Heart right ventricle (tissue), 16 donors: Measurements from ENCODE around the gene FANCC. TPM values are rescaled to one million over a fixed set of nuclear protein-coding genes. Genes with fewer than 3 reads are reported as not detected.

ENCODE experiments used
- ATAC-seq, 8 donors: fragments of 200-7000 bp; cut with Tn5 transposase; one replicate each; pipeline ENCODE4 v1.9.1; 2020; ENCODE audit warnings: mild to moderate bottlenecking in 8 of 8, moderate library complexity in 8 of 8, moderate number of reproducible peaks in 1 of 8
- DNase-seq, 2 donors: peaks; one replicate each; pipeline ENCODE4 v3.0.0-alpha.2; 2020
- H3K27ac ChIP-seq, 10 donors: fragments of 200-600 bp; sonication (generic) in 2 of 10; one replicate each; pipeline versions ENCODE4 v1.5.0 to v1.8.0; 2020 to 2022; ENCODE audit warnings: mild to moderate bottlenecking in 3 of 10
- H3K27me3 ChIP-seq, 7 donors: fragments of 200-600 bp; one replicate each; pipeline ENCODE4 v1.8.0; 2021 to 2022; ENCODE audit warnings: mild to moderate bottlenecking in 2 of 7
- H3K36me3 ChIP-seq, 9 donors: fragments of 200-600 bp; sonication (generic) in 1 of 9; one replicate each; pipeline versions ENCODE4 v1.5.0 to v1.8.0; 2020 to 2022; ENCODE audit warnings: mild to moderate bottlenecking in 2 of 9
- H3K4me1 ChIP-seq, 9 donors: fragments of 200-600 bp; sonication (generic) in 1 of 9; one replicate each; pipeline versions ENCODE4 v1.5.0 to v1.8.0; 2020 to 2022; ENCODE audit warnings: mild to moderate bottlenecking in 4 of 9
- H3K4me3 ChIP-seq, 10 donors: fragments of 200-600 bp; sonication (generic) in 2 of 10; one replicate each; pipeline versions ENCODE4 v1.5.0 to v1.8.0; 2020 to 2022; ENCODE audit warnings: mild to moderate bottlenecking in 7 of 10, moderate library complexity in 2 of 10
- H3K9me3 ChIP-seq, 11 donors: fragments of 200-600 bp in 10 of 11; sonication (generic) in 2 of 11; one replicate each; pipeline versions ENCODE4 v1.5.0 to v1.8.0; 2013 to 2022; ENCODE audit warnings: mild to moderate bottlenecking in 2 of 11, control low read depth in 1 of 11, moderate library complexity in 1 of 11
- WGBS, 2 donors: extraction: QIAGEN DNeasy Blood & Tissue Kit; methylation state at CpG; one replicate each; pipeline ENCODE4 v1.1.7; 2013; ENCODE audit warnings: inconsistent platforms in 1 of 2; 5-methylcytosine and 5-hydroxymethylcytosine counted together
- intact Hi-C, 10 donors: fragments of 100-400 bp; cut with DNase I; formaldehyde crosslinking; loops; one replicate each; pipeline versions ENCODE4 v1.11.1 to v1.14.2; 2022
- polyA plus RNA-seq, 2 donors: library from polyadenylated mRNA; stranded (reverse); fragments of 200-250 nt; gene quantifications; one replicate each; pipeline ENCODE4 v1.2.3, GENCODE V29; 2013
- total RNA-seq, 10 donors: library from RNA; stranded (reverse); fragmentation: NEBNext Ultra II Directional in 3 of 10; extraction: Animal tissue kit (Norgen Biotek cat#: 25700) in 3 of 10; gene quantifications; one replicate each; pipeline versions ENCODE4 v1.2.1 to v1.2.4, GENCODE V29; 2021 to 2023
- TF ChIP-seq, protein P1 (sequence below), 9 donors: fragments of 200-600 bp; sonication (generic) in 2 of 9; IDR thresholded peaks; one replicate each; pipeline versions ENCODE4 v1.5.0 to v1.8.0; 2021 to 2022; ENCODE audit warnings: antibody characterized with exemption in 9 of 9, mild to moderate bottlenecking in 5 of 9, moderate library complexity in 1 of 9
- donor health status: Arrhythmogenic right ventricular cardiomyopathy.
- donor health status: ischemic (EF 13 %, LVEDD 7.1; RV severe dilation, severe dysfunction).
- donor health status: healthy with polysubstance abuse.
- donor health status: DM: no; HTN: yes; CAD: no.
- donor health status: DM: no; HTN: no; CAD: no.
- donor health status: ischemic (EF 25% LVEDD 6.9; RV normal size, moderate dysfunction).
- donor health status: ischemic (EF 25% LVEDD 5.7; RV mildly dilated, moderate dysfunction).
- donor health status: healthy.
- donor health status: DM: yes; HTN: yes; CAD: no.
- donor health status: Ischemic cardiomyopathy.
- donor health status: ischemic (EF 35%, LVEDD 5.7; RV mildly dilated, moderate dysfunction).
- donor health status: nonischemic (EF 11% LVEDD 7.7; RV severe dilation, severe dysfunction).
- donor health status: DM: yes; HTN: yes; CAD: no.
- donor health status: PGD.
- donor health status: ischemic (EF 29% LVEDD 5.4; RV normal size, mild dysfunction).
- donor health status: nonischemic (EF 23%, LVEDD 6.1; RV moderate dilation, normal function).

FANCC gene
- total and polyA plus RNA-seq, 12 donors, result 2.9 to 6.8 (median 4.3) TPM

DNA sequence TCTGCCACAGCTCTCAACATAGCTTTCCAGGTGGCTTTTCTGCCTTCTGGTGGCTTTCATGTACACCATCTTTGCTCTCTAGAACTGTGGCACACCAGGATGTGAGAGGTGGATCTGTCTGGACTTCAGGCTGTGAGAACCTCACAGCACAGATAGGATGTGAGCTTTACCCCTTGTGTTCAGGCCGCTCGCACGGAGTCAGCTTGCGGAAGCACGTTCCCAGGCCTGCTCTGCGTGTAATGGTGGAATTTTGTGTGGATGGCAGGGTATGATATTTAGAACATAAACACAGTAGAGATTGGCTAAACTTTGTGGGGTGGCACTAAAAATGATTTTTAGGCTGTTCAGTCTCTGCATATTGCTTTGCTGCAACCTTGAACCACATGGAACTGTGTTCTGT, 250.5 kb downstream of the FANCC start:
- intact Hi-C loops, result loop anchor here in 1 of 10 donors (5.0 kb wide), 1 partner anchor 40 kb away; no protein-coding TSS in a partner anchor
- ATAC-seq (no peak), DNase-seq (no peak)
- Histone ChIP-seq H3K4me1 (peaks cover 40 to 100% (median 100%) of the 10 kb centered on the region in 9 donors), H3K4me3 (no peak overlapping the region), H3K27ac (peak overlapping the region in 5 of 10 donors; percentile 4 to 72 (median 17)), H3K9me3 (no peaks in the 10 kb centered on the region), H3K27me3 (no peaks in the 10 kb centered on the region), H3K36me3 (peaks cover 0 to 96% (median 45%) of the 10 kb centered on the region in 9 donors)
- WGBS, 2 donors, result 63 to 66% methylated on average over 6 of the region's 6 CpGs
- TF ChIP-seq, protein P1, sequence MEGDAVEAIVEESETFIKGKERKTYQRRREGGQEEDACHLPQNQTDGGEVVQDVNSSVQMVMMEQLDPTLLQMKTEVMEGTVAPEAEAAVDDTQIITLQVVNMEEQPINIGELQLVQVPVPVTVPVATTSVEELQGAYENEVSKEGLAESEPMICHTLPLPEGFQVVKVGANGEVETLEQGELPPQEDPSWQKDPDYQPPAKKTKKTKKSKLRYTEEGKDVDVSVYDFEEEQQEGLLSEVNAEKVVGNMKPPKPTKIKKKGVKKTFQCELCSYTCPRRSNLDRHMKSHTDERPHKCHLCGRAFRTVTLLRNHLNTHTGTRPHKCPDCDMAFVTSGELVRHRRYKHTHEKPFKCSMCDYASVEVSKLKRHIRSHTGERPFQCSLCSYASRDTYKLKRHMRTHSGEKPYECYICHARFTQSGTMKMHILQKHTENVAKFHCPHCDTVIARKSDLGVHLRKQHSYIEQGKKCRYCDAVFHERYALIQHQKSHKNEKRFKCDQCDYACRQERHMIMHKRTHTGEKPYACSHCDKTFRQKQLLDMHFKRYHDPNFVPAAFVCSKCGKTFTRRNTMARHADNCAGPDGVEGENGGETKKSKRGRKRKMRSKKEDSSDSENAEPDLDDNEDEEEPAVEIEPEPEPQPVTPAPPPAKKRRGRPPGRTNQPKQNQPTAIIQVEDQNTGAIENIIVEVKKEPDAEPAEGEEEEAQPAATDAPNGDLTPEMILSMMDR (IDR thresholded peaks at IDR 0.05), result no peak

DNA sequence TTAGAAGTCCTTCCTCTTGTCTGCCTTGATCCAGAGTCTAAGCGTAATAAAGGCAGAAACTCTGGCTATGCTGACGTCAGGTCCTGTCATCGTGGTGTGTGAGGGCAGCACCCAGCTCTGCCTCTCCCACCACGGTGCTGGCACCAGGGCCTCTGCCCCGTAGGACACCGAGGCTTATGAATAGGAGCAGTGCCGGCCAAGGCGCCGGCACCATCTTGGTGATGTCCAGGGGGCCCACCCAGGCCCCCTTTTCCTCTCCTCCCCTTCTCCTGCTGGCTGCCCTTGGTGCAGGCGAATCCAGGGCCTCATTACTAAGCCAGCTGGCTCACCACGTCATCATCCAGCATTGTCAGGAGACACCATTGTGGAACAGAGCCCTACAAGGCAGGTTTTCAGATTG, 252.3 kb downstream of the FANCC start:
- TF ChIP-seq, protein P1 (IDR thresholded peaks at IDR 0.05), result no peak
- WGBS, 2 donors, result 43 to 49% methylated on average over 11 of the region's 11 CpGs
- H3K4me1 ChIP-seq, result peaks cover 46 to 100% (median 100%) of the 10 kb centered on the region in 9 donors
- no peaks in the 10 kb centered on the region for H3K27me3 ChIP-seq
- no peak overlapping the region for H3K4me3 ChIP-seq
- H3K36me3 ChIP-seq, result peaks cover 0 to 98% (median 52%) of the 10 kb centered on the region in 9 donors
- ATAC-seq, result peak in 7 of 8 donors; percentile 16 to 80 (median 42)
- no peak for DNase-seq
- no peaks in the 10 kb centered on the region for H3K9me3 ChIP-seq
- peak overlapping the region; percentile 6 to 72 (median 54) for H3K27ac ChIP-seq
- intact Hi-C loops, result loop anchor here in 1 of 10 donors (5.0 kb wide), 1 partner anchor 38 kb away; no protein-coding TSS in a partner anchor

DNA sequence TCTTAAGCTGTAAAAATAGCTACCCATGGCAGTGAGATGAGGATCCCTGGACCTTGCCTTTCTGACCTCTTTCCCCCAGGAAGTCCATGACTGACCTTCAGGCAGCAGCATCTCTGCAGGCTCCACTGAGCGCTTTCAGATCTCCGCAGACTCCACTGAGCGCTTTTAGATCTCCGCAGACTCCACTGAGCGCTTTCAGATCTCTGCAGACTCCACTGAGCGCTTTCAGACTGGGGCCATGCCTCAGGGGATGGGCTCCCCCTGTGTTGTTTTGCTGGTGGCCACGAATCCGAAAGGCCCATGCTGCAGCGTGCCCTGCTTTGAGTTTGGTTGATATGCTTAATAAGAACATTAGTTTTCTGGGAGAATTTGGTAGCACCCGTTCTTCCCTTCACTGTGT, 254.2 kb downstream of the FANCC start:
- WGBS, 2 donors, result 65 to 71% methylated on average over 10 of the region's 10 CpGs

DNA sequence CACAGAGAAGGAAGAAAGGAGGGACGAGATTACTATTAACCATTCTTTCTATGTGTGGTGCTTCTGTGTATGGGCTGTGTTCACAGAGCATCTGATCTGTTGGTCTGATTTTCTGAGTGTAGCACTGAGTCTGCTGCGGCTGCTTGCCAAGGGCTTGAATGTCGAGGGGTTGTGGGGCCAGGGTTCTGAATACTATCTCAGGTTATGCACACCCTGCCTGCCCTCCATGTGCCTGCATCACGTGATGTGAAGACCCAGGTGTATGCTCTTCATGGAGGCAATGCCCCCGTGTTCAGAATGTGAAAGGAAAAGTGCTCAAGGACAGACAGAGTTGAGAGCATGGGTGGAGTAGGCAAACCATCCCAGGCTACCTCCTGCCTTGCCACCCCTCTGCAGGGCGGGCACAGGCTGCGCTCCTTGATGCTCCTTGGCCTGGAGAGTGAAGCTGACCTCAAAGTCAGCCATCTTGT, 254.9 kb downstream of the FANCC start:
- peak in 7 of 8 donors; percentile 7 to 38 (median 28) for ATAC-seq
- intact Hi-C loops, result no loop called here
- peak overlapping the region in 8 of 10 donors; percentile 32 to 72 (median 52) for H3K27ac ChIP-seq
- TF ChIP-seq, protein P1 (IDR thresholded peaks at IDR 0.05), result no peak
- no peaks in the 10 kb centered on the region for H3K9me3 ChIP-seq
- H3K4me3 ChIP-seq, result no peak overlapping the region
- 51 to 58% methylated on average over 7 of the region's 7 CpGs for WGBS, 2 donors
- DNase-seq, result no peak
- H3K36me3 ChIP-seq, result peaks cover 0 to 78% (median 46%) of the 10 kb centered on the region in 9 donors
- no peaks in the 10 kb centered on the region for H3K27me3 ChIP-seq
- H3K4me1 ChIP-seq, result peaks cover 44 to 100% (median 98%) of the 10 kb centered on the region in 9 donors

More for the DNA sequence above, 254.2 kb downstream of the FANCC start:
- ATAC-seq, result peak in 4 of 8 donors; percentile 6 to 25 (median 12)
- intact Hi-C loops, result no loop called here
- no peak for DNase-seq
- Histone ChIP-seq H3K36me3 (peaks cover 0 to 84% (median 46%) of the 10 kb centered on the region in 9 donors), H3K4me1 (peaks cover 38 to 100% (median 98%) of the 10 kb centered on the region in 9 donors), H3K27me3 (no peaks in the 10 kb centered on the region), H3K9me3 (no peaks in the 10 kb centered on the region), H3K27ac (peak overlapping the region in 8 of 10 donors; percentile 32 to 72 (median 52)), H3K4me3 (no peak overlapping the region)
- TF ChIP-seq, protein P1 (IDR thresholded peaks at IDR 0.05), result no peak
